ENCODE data around the gene CLOCK. TPM values are rescaled to one million over a fixed set of nuclear protein-coding genes. Genes with fewer than 3 reads are reported as not detected.

The CLOCK gene
- total RNA-seq, 1 experiment from 2014 or later: 21.7 TPM

GRCh38 chr4:55485821-55486220 lies 60.9 kb downstream of the CLOCK start:
- DNase-seq (ENCODE audit: extremely low read depth, low read depth): no peak

GRCh38 chr4:55483315-55483714 lies 63.4 kb downstream of the CLOCK start:
- DNase-seq (ENCODE audit: extremely low read depth, low read depth): no peak

GRCh38 chr4:55475394-55476243 lies 71.1 kb downstream of the CLOCK start:
- no peak for DNase-seq (ENCODE audit: extremely low read depth, low read depth)

- DNase-seq (ENCODE audit: extremely low read depth, low read depth): no peak
Measured at GRCh38 chr4:55469979-55470378, 76.7 kb downstream of the CLOCK start.

- DNase-seq (ENCODE audit: extremely low read depth, low read depth): peak; percentile 21
Measured at GRCh38 chr4:55468724-55469123, 78.0 kb downstream of the CLOCK start.

- DNase-seq (ENCODE audit: extremely low read depth, low read depth): no peak
Measured at GRCh38 chr4:55466001-55466400, 80.7 kb downstream of the CLOCK start.

GRCh38 chr4:55458611-55459010 lies 88.1 kb downstream of the CLOCK start:
- no peak for DNase-seq (ENCODE audit: extremely low read depth, low read depth)

- no peak for DNase-seq (ENCODE audit: extremely low read depth, low read depth)
Measured at GRCh38 chr4:55458164-55458563, 88.5 kb downstream of the CLOCK start.

GRCh38 chr4:55450566-55450965 lies 96.1 kb downstream of the CLOCK start:
- no peak for DNase-seq (ENCODE audit: extremely low read depth, low read depth)

GRCh38 chr4:55447831-55448230 lies 98.9 kb downstream of the CLOCK start:
- DNase-seq (ENCODE audit: extremely low read depth, low read depth): no peak

GRCh38 chr4:55447108-55447708 lies 99.5 kb downstream of the CLOCK start:
- DNase-seq (ENCODE audit: extremely low read depth, low read depth): no peak

GRCh38 chr4:55446578-55446922 lies 100.2 kb downstream of the CLOCK start:
- no peak for DNase-seq (ENCODE audit: extremely low read depth, low read depth)

- no peak for DNase-seq (ENCODE audit: extremely low read depth, low read depth)
Measured at GRCh38 chr4:55445921-55446577, 100.7 kb downstream of the CLOCK start.

- peak; percentile 9 for DNase-seq (ENCODE audit: extremely low read depth, low read depth)
Measured at GRCh38 chr4:55444827-55445226, 101.9 kb downstream of the CLOCK start.

- DNase-seq (ENCODE audit: extremely low read depth, low read depth): no peak
Measured at GRCh38 chr4:55442541-55442940, 104.2 kb downstream of the CLOCK start.

- DNase-seq (ENCODE audit: extremely low read depth, low read depth): no peak
Measured at GRCh38 chr4:55440786-55441185, 105.9 kb downstream of the CLOCK start.

GRCh38 chr4:55439023-55439422 lies 107.7 kb downstream of the CLOCK start:
- no peak for DNase-seq (ENCODE audit: extremely low read depth, low read depth)

- DNase-seq (ENCODE audit: extremely low read depth, low read depth): no peak
Measured at GRCh38 chr4:55438314-55438713, 108.4 kb downstream of the CLOCK start.

- DNase-seq (ENCODE audit: extremely low read depth, low read depth): no peak
Measured at GRCh38 chr4:55437823-55438222, 108.9 kb downstream of the CLOCK start.

GRCh38 chr4:55437356-55437796 lies 109.3 kb downstream of the CLOCK start:
- DNase-seq (ENCODE audit: extremely low read depth, low read depth): no peak

- DNase-seq (ENCODE audit: extremely low read depth, low read depth): no peak
Measured at GRCh38 chr4:55435141-55435841, 111.4 kb downstream of the CLOCK start.

Measured in NCI-H460 (cell line).